B cell (primary cell): ENCODE results near the gene OR51A2. TPM values are rescaled to one million over a fixed set of nuclear protein-coding genes. Genes with fewer than 3 reads are reported as not detected.

Experiments used
- ATAC-seq: fragments of 200-7000 bp; cut with Tn5 transposase; one replicate; pipeline ENCODE4 v1.10.0; 2021; ENCODE audit warnings: low read depth, mild to moderate bottlenecking, moderate number of reproducible peaks, moderate library complexity
- CTCF ChIA-PET: fragments of 350-600 bp; sonication (Branson Sonifier 250); formaldehyde crosslinking; loops from one replicate; lab custom pipeline; 2021; ENCODE audit warnings: antibody characterized with exemption, inconsistent platforms; lab: Charles Lee
- POLR2A ChIA-PET: fragments of 350-600 bp; sonication (Branson Sonifier 250); formaldehyde crosslinking; loops from one replicate; lab custom pipeline; 2021; ENCODE audit warnings: antibody characterized with exemption; lab: Charles Lee
- DNase-seq: peaks from one replicate; pipeline ENCODE4 v3.0.0; 2013
- H2AFZ ChIP-seq: 2 replicates; pipeline ENCODE4 v1.6.1; 2012; ENCODE audit warnings: mild to moderate bottlenecking, low read depth, low read length; ENCODE audit not compliant: insufficient read depth, poor library complexity, severe bottlenecking
- H3K27ac ChIP-seq, 2 donors: 1 replicate in 1 of 2; 2 replicates in 1 of 2; pipeline ENCODE4 v1.5.1; 2012 to 2013; ENCODE audit warnings: low read length in 2 of 2, mild to moderate bottlenecking in 2 of 2, moderate library complexity in 1 of 2
- H3K27me3 ChIP-seq, 4 experiments: fragments of 200-600 bp in 1 of 4; sonication (generic) in 1 of 4; replicated peaks in 1 of 4; 1 replicate in 2 of 4; 2 replicates in 2 of 4; pipeline versions ENCODE4 v1.6.1 to v1.7.0; 2013 to 2016; ENCODE audit warnings: low read length in 3 of 4, mild to moderate bottlenecking in 2 of 4, mixed read lengths in 1 of 4, moderate library complexity in 1 of 4; ENCODE audit not compliant: insufficient read depth in 4 of 4, control insufficient read depth in 3 of 4; ENCODE audit errors: control extremely low read depth in 1 of 4
- H3K36me3 ChIP-seq, 2 experiments: replicated peaks in 1 of 2; 1 replicate in 1 of 2; 2 replicates in 1 of 2; pipeline versions ENCODE4 v1.6.1 to v1.7.1; 2013; ENCODE audit warnings: low read length in 1 of 2; ENCODE audit not compliant: insufficient read depth in 2 of 2, control insufficient read depth in 1 of 2; ENCODE audit errors: control extremely low read depth in 1 of 2, extremely low read depth in 1 of 2
- H3K4me1 ChIP-seq, 2 donors: fragments of 200-600 bp in 1 of 2; sonication (generic) in 1 of 2; 1 replicate in 1 of 2; 2 replicates in 1 of 2; pipeline versions ENCODE4 v1.5.1 to v1.6.1; 2013 to 2017; ENCODE audit warnings: low read length in 2 of 2; ENCODE audit not compliant: control insufficient read depth in 2 of 2, insufficient read depth in 2 of 2
- H3K4me2 ChIP-seq: replicated peaks from 2 replicates; pipeline ENCODE3; 2012; ENCODE audit warnings: mild to moderate bottlenecking, low read depth, low read length; ENCODE audit not compliant: poor library complexity, severe bottlenecking
- H3K4me3 ChIP-seq, 5 experiments: fragments of 200-600 bp in 1 of 5; sonication (generic) in 1 of 5; 1 replicate in 3 of 5; 2 replicates in 2 of 5; pipeline versions ENCODE4 v1.5.1 to v1.7.0; 2011 to 2016; ENCODE audit warnings: low read length in 4 of 5, mild to moderate bottlenecking in 4 of 5, low read depth in 2 of 5, control low read depth in 1 of 5, moderate library complexity in 1 of 5; ENCODE audit not compliant: insufficient read depth in 1 of 5; ENCODE audit errors: control extremely low read depth in 1 of 5, extremely low read depth in 1 of 5
- H3K79me2 ChIP-seq: fragments of 200-600 bp; sonication (generic); one replicate; pipeline ENCODE4 v1.6.0; 2016; ENCODE audit warnings: low read length; ENCODE audit not compliant: control insufficient read depth, insufficient read depth
- H3K9ac ChIP-seq: fragments of 200-600 bp; sonication (generic); 2 replicates; pipeline ENCODE4 v1.6.1; 2017; ENCODE audit warnings: mild to moderate bottlenecking, low read length, moderate library complexity
- H3K9me3 ChIP-seq, 3 donors: one replicate each; pipeline versions ENCODE4 v1.6.1 to v1.7.1; 2013; ENCODE audit warnings: low read length in 2 of 3; ENCODE audit not compliant: control insufficient read depth in 2 of 3, insufficient read depth in 1 of 3; ENCODE audit errors: control extremely low read depth in 1 of 3
- H4K20me1 ChIP-seq: 2 replicates; pipeline ENCODE4 v1.6.0; 2012; ENCODE audit warnings: mild to moderate bottlenecking, low read length; ENCODE audit not compliant: insufficient read depth, control insufficient read depth, poor library complexity, severe bottlenecking
- H3K27ac Mint-ChIP-seq: one replicate; pipeline ENCODE4 v1.8.0; 2021; ENCODE audit warnings: mixed read lengths
- H3K27me3 Mint-ChIP-seq: one replicate; pipeline ENCODE4 v1.8.0; 2021; ENCODE audit warnings: mixed read lengths
- H3K4me1 Mint-ChIP-seq: one replicate; pipeline ENCODE4 v1.8.0; 2021; ENCODE audit warnings: mixed read lengths
- H3K4me3 Mint-ChIP-seq: one replicate; pipeline ENCODE4 v1.8.0; 2021; ENCODE audit warnings: mixed read lengths
- H3K9me3 Mint-ChIP-seq: one replicate; pipeline ENCODE4 v1.8.0; 2022; ENCODE audit warnings: mixed read lengths; ENCODE audit not compliant: insufficient read depth
- EZH2 ChIP-seq: IDR thresholded peaks from 2 replicates; pipeline ENCODE4 v1.6.1; 2012; ENCODE audit warnings: borderline replicate concordance, low read depth, mild to moderate bottlenecking, moderate library complexity, low read length; ENCODE audit not compliant: insufficient read depth, poor library complexity, severe bottlenecking
- WGBS: methylation state at CpG from one replicate; pipeline ENCODE4 v1.1.5; 2013; ENCODE audit warnings: missing lambda C conversion rate; ENCODE audit not compliant: insufficient coverage; 5-methylcytosine and 5-hydroxymethylcytosine counted together
- intact Hi-C: fragments of 100-400 bp; cut with micrococcal nuclease; formaldehyde crosslinking; loops from one replicate; pipeline ENCODE4 v1.10.0; 2022
- polyA plus RNA-seq: library from polyadenylated mRNA; depleted of rRNA; stranded (reverse); fragments of >200 nt; gene quantifications from 2 replicates; pipeline ENCODE4 v1.2.3, GENCODE V29; 2012
- total RNA-seq, 2 donors: library from RNA; stranded (reverse); fragments of 120-200 nt in 1 of 2; gene quantifications; 1 replicate in 1 of 2; 2 replicates in 1 of 2; pipeline versions ENCODE4 v1.2.3 to v1.2.4, GENCODE V29; 2013 to 2022
- TF ChIP-seq, protein P1 (sequence below): fragments of 200-600 bp; IDR thresholded peaks from one replicate; pipeline ENCODE4 v1.8.0; 2022; ENCODE audit warnings: antibody characterized with exemption, mild to moderate bottlenecking

OR51A2 gene
- total and polyA plus RNA-seq, 2 donors (not counting 1 experiment from before 2014, with no cell fraction given), result not detected

DNA sequence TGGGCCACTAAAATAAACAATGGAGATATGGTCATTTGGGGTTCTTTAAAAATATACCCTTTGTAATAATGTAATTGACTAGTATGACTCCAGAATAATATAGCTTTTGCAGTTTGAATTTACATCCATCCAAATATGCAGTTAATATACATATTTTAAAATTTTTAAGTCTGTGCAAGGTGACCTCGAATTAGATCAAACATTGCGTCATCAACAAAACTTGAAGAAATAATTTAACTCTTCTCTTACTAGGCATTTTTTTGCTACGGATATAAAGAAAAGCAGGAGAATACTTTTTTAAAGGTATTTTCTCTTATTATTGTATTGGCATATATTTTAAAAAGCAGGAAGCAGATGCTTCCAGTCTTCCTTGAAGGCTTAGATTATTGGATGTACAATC lies 18.8 kb downstream of the OR51A2 start:
- ChIA-PET CTCF (no interaction called here), POLR2A (no interaction called here)
- Histone ChIP-seq H3K4me1 (no peaks in the 10 kb centered on the region), H3K4me3 (no peak overlapping the region), H3K4me2 (no peak overlapping the region), H3K36me3 (no peaks in the 10 kb centered on the region), H2AFZ (no peak overlapping the region), H3K9me3 (no peaks in the 10 kb centered on the region), H3K27me3 (no peaks in the 10 kb centered on the region), H3K9ac (no peak overlapping the region), H4K20me1 (no peaks in the 10 kb centered on the region), H3K27ac (no peak overlapping the region), H3K79me2 (no peaks in the 10 kb centered on the region)
- TF ChIP-seq, protein P1, sequence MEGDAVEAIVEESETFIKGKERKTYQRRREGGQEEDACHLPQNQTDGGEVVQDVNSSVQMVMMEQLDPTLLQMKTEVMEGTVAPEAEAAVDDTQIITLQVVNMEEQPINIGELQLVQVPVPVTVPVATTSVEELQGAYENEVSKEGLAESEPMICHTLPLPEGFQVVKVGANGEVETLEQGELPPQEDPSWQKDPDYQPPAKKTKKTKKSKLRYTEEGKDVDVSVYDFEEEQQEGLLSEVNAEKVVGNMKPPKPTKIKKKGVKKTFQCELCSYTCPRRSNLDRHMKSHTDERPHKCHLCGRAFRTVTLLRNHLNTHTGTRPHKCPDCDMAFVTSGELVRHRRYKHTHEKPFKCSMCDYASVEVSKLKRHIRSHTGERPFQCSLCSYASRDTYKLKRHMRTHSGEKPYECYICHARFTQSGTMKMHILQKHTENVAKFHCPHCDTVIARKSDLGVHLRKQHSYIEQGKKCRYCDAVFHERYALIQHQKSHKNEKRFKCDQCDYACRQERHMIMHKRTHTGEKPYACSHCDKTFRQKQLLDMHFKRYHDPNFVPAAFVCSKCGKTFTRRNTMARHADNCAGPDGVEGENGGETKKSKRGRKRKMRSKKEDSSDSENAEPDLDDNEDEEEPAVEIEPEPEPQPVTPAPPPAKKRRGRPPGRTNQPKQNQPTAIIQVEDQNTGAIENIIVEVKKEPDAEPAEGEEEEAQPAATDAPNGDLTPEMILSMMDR, result no peak
- no peak for TF ChIP-seq EZH2
- H3K9me3 Mint-ChIP-seq, result peaks cover 3% of the 10 kb centered on the region
- intact Hi-C loops, result no loop called here
- no peak for DNase-seq
- ATAC-seq, result no peak
- peaks cover 6% of the 10 kb centered on the region for H3K27me3 Mint-ChIP-seq
- WGBS, result no CpG with 5 or more reads among the region's 3 CpGs
- no peak overlapping the region for H3K27ac Mint-ChIP-seq
- H3K4me3 Mint-ChIP-seq, result no peak overlapping the region
- no peaks in the 10 kb centered on the region for H3K4me1 Mint-ChIP-seq

DNA sequence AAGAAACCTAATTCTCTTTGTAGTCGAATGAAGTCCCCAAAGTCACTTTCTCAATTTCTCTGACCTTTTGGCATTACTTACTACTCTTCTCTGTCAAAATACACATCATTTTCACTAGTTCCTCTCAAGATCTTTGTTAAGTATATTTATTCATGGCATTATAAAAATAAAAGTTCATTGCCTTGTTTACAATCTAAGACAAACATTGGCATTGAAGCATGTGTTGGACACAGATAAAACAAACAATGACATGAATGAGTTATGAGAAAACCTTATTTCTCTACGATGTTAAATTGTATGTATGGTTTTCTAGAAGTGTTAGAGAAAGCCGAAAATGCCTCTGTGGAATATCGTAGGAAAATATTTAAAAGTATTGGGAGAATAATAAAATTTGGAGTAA lies 22.8 kb downstream of the OR51A2 start:
- intact Hi-C loops, result no loop called here
- CTCF ChIA-PET, result no interaction called here

More for the DNA sequence above, 22.8 kb downstream of the OR51A2 start:
- Histone ChIP-seq H3K9ac (no peak overlapping the region), H3K4me2 (no peak overlapping the region), H3K27ac (no peak overlapping the region), H2AFZ (no peak overlapping the region), H3K9me3 (no peaks in the 10 kb centered on the region), H4K20me1 (no peaks in the 10 kb centered on the region), H3K27me3 (no peaks in the 10 kb centered on the region), H3K4me1 (no peaks in the 10 kb centered on the region), H3K36me3 (no peaks in the 10 kb centered on the region), H3K79me2 (no peaks in the 10 kb centered on the region), H3K4me3 (no peak overlapping the region)
- Mint-ChIP-seq H3K27ac (no peak overlapping the region), H3K4me3 (no peak overlapping the region), H3K27me3 (no peaks in the 10 kb centered on the region), H3K4me1 (no peaks in the 10 kb centered on the region), H3K9me3 (peaks cover 3% of the 10 kb centered on the region)
- TF ChIP-seq, protein P1, result no peak
- no peak for TF ChIP-seq EZH2
- WGBS, result 100% methylated on average over 2 of the region's 4 CpGs
- POLR2A ChIA-PET, result no interaction called here
- ATAC-seq, result no peak
- DNase-seq, result no peak
